HPDE6-E6E7 (cell line): ENCODE data around the gene ARID3C.

Experiments
- DNase-seq: peaks from one replicate; pipeline ENCODE4 v3.0.0; 2011; ENCODE audit warnings: missing footprints; ENCODE audit errors: extremely low spot score

The ARID3C gene

GRCh38 chr9:34627716-34628655, 880 bp downstream of the ARID3C start:
- DNase-seq, result no peak

GRCh38 chr9:34625186-34625486, 3.7 kb downstream of the ARID3C start:
- DNase-seq, result no peak

- DNase-seq, result no peak
These were observed 4.2 kb downstream of the ARID3C start for GRCh38 chr9:34624475-34625185.

- no peak for DNase-seq
These were observed 5.3 kb downstream of the ARID3C start for GRCh38 chr9:34623374-34624235.

GRCh38 chr9:34620061-34620994, 8.5 kb downstream of the ARID3C start, which contains the start of gene DCTN3:
Gene DCTN3, minus strand, starts transcription at chr9:34620495. Its CDS starts 31 bp downstream, at chr9:34620464.
- DNase-seq, result peak; percentile 96

- DNase-seq, result no peak
These were observed 13.7 kb downstream of the ARID3C start for GRCh38 chr9:34615132-34615531.

- DNase-seq, result peak; percentile 83
These were observed 16.0 kb downstream of the ARID3C start for GRCh38 chr9:34612788-34613390.

- DNase-seq, result peak; percentile 81
These were observed 16.8 kb downstream of the ARID3C start, which contains the start of gene RPP25L for GRCh38 chr9:34611811-34612787. Gene RPP25L, minus strand, starts transcription at chr9:34612097. Its CDS starts 801 bp downstream, at chr9:34611296.

GRCh38 chr9:34611251-34611810, 17.5 kb downstream of the ARID3C start:
- no peak for DNase-seq

- DNase-seq, result no peak
These were observed 18.2 kb downstream of the ARID3C start for GRCh38 chr9:34610434-34611206.

- DNase-seq, result no peak
These were observed 21.5 kb downstream of the ARID3C start for GRCh38 chr9:34607331-34607730.

GRCh38 chr9:34606905-34607304, 22.0 kb downstream of the ARID3C start:
- no peak for DNase-seq

GRCh38 chr9:34606190-34606589, 22.7 kb downstream of the ARID3C start:
- no peak for DNase-seq

- peak; percentile 76 for DNase-seq
These were observed 25.1 kb downstream of the ARID3C start for GRCh38 chr9:34603610-34604231.

- no peak for DNase-seq
These were observed 26.8 kb downstream of the ARID3C start for GRCh38 chr9:34601937-34602573.

- peak; percentile 74 for DNase-seq
These were observed 28.0 kb downstream of the ARID3C start for GRCh38 chr9:34600908-34601307.

- DNase-seq, result no peak
These were observed 29.3 kb downstream of the ARID3C start for GRCh38 chr9:34599546-34599945.
